HG03066 (cell line): ENCODE measurements around the gene RCBTB1.
"Not testable (repeated sequence)": the region's sequence is repeated elsewhere in the genome, so short reads cannot be mapped to it uniquely, and the experiment has no call there.

Experiments
- ATAC-seq: cut with Tn5 transposase; IDR thresholded peaks from one replicate; pipeline ENCODE4 v1.9.1; 2021; ENCODE audit warnings: low read depth; ENCODE audit not compliant: unreplicated experiment

The RCBTB1 gene

DNA sequence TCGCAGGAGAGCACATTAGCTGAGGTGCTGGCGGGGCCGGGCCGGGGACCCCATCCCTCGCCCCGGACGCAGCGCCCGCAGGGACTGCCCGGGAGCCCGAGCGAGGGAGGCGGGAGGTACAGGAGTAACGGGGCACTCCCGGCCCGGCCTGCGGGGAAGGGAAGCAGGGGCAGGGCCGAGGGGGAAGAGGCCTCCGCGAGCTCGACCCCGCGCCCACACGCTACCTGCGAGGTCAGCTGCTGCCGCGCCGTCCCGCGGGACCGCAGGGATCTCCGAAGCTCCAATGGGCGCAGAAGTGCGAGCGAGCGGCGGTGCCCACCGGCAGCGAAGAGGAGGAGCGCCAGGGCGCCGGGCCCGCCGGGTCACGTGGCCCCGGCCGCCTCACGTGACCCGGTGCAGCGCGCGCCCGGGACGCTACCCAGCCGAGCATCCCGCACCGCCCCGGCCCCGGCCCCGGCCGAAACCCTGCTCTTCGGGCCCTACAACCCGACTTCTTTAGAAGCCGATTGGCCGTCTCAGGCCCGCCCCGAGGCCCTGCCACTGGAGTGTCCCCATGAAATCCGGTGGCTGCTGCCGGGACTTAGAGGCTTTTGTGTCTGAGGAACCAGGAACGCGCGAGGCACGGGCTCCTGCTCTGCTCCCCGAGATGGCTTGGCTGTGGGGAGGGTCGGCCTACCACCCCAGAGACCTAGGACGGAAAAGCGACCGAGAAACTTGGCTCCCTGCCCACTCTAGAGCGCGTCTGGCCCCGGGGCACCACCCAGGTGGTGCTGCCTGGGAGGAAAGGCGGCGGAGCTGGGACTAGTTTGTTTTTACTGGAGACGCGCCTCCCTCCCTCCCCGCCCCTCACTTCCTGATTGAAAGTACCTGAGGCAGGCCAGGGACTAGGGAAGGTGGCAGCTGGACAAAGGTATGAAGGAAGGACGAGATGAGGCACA is at the start of gene RCBTB1:
TSS of gene RCBTB1 (minus strand) at position 339 of the 938 bp plus-strand sequence. CDS start 18,279 bp downstream, outside the sequence.
- peak; percentile 92 for ATAC-seq

DNA sequence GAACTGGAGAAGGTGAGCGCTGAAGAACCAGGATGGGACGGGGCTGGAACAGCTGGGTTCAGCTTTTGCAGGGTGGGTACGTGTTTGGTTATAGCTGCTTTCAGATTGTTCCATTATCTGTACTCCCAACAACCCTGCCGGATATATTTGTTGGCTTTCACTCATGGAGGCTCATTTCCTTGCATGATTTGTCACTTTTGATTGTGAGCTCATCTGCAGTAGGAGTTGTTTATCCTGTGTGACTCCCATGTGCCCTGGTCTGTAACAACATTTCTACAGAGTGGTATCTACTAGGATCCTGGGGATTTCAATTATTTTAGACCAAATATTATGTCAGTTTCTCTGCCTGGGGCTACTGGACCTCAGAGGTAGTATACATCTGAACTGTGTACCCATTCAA is 48.4 kb upstream of the RCBTB1 start:
- no peak for ATAC-seq

DNA sequence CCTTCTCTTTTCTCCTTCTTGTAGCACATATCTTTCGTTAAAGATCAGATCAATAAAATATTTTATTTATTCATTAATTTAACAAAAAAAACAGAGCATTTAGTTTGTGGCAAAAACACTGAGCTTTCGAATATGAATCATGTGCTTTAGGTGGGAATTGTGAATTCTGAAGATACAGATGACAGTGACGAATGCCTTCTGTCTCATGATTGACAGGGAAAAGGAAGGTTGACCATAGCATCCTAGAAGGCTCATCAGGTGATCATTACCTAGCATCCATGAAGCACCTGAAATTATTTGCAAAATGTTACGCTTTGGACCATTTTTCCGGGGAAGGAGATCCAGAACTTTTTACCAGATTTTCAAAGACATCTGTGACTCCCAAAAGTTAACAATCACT is 46.8 kb upstream of the RCBTB1 start:
- ATAC-seq, result no peak

DNA sequence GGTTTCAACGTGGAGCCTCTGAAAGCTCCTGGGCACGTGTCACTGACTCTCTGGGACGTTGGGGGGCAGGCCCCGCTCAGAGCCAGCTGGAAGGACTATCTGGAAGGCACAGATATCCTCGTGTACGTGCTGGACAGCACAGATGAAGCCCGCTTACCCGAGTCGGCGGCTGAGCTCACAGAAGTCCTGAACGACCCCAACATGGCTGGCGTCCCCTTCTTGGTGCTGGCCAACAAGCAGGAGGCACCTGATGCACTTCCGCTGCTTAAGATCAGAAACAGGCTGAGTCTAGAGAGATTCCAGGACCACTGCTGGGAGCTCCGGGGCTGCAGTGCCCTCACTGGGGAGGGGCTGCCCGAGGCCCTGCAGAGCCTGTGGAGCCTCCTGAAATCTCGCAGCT is 45.2 kb upstream of the RCBTB1 start:
- no peak for ATAC-seq

DNA sequence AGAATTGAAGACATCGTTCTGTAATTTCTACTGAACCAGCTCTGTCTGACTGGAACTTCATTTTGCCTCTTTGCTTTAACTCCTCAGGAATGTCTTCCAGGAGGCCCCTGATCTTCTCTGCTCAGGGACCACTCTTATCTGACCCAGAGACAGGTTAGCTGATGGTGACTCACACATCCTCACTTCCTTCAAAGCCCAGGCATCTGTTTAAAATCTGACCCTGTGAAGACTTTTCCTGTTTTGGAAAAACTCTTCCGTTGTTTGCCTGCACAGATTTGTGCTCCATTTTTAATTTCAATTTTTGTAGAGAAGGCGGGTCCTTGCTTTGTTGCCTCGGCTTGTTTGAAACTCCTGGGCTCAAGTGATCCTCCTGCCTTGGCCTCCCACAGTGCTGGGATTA is 44.6 kb upstream of the RCBTB1 start:
- no peak for ATAC-seq

DNA sequence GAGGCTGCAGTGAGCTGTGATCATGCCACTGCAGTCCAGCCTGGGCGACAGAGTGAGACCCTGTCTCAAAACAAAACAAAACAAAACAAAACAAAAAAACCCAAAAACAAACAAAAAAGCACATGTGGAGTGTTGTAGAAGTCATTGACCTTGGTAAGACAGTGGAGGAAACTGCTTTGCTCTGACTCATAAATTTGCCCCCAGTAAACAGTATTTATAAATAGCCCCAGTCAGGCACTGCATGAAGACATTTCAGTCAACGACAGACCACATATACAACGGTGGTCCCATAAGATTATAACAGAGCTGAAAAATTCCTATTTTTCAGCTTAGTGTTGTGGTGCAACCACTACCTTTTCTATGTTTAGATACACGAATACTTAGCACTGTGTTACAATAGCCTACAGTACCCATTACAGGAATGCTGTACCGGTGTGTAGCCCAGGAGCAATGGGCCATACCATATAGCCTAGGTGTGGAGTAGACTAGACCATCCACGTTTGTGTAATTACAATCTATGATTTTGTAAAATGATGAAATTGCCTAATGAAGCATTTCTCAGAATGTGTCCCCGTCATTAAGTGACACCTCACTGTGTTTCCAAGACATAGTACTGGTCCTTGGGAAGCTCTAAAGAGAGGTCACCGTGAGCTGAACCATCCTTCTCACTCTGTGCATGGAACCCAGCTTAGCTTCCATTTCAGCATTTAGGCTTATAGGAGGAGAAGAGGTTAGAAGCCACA is 44.0 kb upstream of the RCBTB1 start:
- no peak for ATAC-seq

DNA sequence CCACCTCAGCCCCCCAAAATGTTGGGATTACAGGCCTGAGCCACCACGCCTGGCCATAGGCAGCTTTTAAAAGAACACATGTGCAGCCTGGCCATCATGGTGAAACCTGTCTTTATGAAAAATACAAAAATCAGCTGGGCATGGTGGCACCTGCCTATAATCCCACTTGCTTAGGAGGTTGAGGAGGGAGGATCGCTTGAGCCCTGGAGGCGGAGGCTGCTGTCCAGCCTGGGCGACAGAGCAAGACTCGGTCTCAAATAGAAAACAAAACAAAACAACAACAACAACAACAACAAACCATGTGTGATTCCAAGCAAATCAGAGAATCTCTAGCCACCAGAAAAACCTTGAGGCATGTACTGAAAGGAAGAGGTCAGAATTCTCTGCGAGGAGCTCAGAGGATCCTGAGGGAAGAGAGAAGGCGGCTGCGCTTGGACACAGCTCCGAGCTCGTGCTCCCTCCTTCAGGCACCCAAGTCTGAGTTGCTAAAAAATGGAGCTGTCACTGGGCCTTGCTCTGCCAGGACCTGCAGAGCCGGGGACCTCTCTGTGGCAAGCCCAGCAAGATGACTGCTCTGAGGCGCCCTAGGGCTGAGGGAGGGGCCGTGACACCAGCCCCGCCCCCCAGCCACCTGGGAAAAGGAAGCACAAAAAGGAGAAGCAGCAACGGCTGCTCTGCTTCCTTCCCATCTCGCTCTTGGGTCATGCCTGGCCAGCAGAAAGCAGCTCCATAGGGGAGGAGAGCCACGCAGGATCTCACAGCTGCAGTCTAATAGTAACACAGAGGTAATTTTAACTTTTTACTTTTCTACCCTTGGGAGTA is 42.7 kb upstream of the RCBTB1 start, which contains the start of gene ARL11:
TSS of gene ARL11 (plus strand) at position 677 of the 822 bp plus-strand sequence. CDS start 1,941 bp downstream, outside the sequence.
- ATAC-seq, result peak; percentile 91

DNA sequence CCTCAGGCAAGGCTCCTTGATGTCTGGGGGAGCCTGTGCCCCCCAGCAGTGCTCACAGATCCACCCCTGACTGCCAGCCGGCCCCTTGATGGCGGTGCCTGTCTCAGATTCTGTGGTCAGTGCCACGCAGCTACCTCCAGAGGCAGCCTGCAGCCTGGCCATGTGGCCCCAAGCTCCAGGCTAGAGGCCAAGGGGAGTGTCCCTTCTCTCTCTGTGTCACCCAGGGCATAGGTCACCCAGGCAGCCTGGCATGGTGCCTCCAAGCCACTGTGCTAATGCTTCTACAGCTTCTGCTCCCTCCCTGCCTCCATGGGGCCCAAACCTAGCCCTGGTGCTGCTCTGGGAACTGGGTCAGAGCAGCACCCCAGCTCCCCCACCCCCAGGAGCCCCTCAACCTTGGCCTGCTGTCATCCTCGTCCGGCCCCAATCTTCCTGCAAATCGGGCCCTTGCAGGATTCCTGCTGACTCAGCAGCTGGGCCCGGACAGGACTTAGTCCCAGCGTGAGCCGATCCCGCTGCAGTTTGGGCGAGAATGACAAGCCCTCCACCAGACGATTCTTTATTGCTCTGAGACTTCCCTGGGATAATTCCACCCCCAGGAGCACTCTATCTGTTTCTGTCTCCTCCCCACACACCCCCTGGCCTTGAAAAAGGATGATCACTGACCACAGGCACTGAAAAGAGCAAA is 40.2 kb upstream of the RCBTB1 start:
- ATAC-seq, result no peak

DNA sequence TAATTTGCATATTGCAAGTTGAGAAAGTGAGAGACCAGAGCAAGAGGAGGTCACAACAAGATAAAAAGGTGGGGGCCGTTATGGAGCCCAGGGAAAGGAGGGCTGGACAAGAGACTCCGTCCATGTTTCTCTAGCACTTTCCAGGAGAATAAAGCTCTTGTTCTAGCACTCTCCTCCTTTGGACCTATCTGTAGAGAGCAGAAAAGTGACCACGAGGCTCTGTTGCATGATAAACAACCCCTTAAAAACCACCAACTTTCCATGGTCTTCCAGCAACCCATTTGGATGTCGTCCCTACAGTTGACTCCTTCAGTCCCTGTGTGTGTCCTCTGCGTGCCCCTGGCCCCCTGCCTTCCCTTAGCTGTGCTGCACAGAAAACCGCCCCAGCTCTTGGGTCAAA is 38.9 kb upstream of the RCBTB1 start:
- no peak for ATAC-seq

DNA sequence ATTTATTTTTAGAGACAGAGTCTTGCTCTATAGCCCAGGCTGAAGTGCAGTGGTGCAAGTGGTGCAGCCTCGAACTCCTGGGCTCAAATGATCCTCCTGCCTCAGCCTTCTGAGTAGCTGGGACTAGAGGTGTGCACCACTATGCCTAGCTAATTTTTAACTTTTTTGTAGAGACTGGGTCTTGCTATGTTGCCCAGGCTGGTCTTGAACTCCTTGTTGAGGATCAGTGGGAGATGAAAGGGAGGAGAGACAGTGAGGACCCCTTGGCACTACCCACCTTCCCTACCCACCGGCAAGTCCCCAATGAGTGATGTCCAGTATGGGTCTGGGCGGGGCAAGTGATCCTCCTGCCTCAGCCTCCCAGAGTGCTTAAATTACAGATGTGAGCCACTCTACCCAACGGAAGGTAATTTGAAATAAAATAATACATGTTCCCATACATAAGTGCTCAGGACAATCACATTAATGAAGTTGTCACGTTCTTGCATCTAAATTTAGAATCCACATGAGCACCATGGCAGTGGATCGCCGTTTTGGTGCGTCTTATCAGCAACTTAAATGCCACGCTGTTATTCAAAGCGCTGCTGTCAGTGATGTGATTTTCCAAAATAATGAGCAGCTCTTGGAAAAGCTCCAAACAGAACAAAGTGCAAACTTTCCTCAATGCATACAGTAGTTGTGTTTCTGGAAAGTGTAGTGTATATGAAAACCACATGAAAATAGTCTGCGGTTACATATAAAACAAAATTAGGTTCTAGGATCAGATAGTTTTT is 37.0 kb upstream of the RCBTB1 start:
- ATAC-seq, result no peak

DNA sequence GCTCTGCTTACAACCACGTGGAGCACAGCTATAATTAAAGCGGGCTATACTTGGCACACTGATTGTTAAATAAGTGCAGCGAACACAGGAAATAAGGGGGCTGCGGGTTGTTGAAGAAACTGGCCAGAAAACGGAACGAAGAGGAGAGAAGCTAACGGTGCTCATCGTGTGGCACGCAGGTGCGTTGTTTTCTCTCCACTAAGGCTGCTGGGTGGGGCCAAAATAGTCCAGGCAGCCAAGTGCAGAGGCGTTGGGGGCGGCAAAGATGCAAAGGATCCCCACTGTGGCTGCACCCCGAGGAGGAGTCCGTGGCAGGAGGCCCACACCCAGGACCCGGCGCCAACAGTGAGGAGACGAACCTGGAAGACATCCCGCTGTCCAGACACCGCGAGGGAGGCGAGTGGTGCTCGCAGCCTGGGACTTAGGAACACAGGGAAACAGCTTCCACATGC is 34.8 kb upstream of the RCBTB1 start:
- peak; percentile 90 for ATAC-seq

DNA sequence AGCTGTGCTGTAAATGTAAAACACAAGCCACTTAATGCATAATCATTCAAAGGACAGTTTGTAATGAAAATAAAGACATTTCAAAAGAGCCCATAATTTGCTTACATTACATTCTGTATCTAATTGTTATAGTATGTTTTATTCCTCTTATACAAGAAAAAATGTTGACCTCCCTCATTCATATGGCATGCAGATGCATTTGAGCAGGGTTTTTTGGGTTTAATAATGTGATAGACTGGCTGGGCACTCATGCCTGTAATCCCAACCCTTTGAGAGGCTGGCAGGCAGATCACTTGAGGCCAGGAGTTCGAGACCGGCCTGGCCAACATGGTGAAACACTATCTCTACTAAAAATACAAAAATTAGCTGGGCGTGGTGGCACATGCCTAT is 31.3 kb upstream of the RCBTB1 start:
- ATAC-seq, result no peak

DNA sequence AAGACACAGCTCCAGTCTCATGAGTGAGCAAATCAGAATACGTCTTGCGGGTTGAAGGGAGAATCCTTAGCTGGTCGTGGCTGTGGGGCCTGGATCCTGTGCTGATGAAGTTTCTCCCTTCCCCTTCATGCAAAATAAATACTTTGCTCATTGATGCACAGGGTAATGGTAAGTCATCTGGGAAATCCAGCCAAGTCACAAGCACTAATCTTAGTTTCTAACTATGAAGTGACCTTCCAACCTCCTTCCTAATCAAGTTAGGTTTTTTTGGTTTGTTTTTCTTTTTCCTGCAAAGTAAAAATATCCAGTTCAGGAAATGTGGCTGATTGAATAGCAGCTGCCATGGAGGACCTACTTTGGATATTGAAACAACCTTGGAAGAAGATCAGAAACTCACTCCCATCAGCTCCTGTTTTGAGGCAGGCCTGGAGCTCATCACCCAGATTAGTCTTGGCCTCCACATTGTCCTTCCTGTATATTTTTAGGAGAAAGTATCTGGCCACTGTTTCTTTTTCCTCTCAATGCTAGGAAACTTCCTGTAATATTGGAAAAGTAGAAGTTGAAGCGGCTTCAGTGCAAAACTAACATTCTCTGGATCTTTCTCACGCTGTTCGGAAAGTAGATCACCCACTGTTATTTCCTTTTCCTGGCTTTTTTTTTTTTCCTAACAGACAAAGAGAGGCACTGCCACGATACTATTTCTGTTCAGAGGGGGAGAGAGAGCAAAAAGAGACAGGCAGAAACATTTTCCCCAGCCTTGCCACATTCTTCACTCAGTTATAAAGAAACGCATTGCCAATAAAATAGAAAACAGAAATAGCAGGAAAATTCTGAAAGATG is 30.7 kb upstream of the RCBTB1 start:
- ATAC-seq, result no peak

DNA sequence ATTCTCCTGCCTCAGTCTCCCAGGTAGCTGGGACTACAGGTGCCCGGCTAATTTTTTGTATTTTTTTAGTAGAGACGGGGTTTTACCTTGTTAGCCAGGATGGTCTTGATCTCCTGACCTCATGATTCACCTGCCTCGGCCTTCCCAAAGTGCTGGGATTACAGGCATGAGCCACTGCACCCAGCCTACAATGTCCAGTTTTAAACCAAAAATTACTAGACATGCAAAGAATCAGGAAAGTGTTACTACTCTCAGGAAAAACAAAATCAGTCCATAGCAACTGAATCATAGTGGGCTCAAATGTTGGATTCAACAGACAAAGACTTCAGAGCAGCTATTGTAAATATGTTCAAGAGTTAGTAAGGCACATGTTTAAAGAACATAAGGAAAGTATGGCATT is 26.7 kb upstream of the RCBTB1 start:
- not testable (repeated sequence) for ATAC-seq

DNA sequence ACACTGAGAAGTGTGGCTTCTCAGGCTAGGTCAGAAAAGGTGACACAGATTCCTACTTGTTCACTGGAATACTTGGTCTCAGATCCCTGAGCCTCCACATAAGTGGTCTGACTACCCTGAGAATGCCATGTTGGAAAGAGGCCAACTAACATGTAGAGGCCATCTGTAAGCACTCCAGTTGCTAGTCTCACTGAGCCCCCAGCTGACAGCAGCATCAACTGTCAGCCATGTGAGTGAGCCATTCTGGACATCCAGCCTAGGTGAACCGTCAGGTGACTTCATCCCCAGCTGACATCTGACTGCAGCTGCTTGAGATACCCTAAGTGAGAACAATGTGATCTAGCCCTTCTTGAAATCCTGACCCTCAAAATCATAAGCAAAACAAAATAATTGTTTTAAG is 24.8 kb upstream of the RCBTB1 start:
- no peak for ATAC-seq

DNA sequence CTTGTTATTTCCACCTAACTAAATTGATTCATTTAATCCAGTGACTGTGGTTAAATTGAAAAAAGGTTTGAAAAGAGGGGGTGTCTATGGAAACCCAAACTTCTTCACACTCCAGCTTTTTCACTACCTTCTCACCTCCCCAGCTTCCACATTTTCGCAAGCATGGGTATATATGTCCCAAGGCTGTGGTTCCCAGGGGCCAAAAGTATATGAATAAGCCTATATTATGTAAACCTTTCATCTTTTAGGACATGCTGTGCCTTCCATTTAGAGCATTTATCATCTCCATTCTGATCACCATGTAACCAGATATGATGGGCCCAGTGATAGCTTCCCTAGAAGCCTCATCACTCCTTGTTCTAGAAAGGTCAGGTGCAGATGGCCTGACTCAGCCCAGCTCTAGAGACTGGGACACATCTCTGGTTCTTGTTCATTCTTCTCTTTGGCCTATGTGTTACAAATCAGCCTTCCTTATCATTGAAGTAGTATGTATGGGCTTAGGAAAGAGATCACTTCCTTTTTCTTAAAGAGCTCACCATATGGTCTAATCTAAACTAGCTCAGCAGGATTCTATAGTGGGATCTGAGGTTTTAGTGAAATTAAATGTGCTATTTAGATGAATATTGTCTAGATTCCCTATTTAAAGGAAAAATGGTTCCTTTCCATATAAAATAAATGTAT is 23.4 kb upstream of the RCBTB1 start:
- ATAC-seq, result no peak

DNA sequence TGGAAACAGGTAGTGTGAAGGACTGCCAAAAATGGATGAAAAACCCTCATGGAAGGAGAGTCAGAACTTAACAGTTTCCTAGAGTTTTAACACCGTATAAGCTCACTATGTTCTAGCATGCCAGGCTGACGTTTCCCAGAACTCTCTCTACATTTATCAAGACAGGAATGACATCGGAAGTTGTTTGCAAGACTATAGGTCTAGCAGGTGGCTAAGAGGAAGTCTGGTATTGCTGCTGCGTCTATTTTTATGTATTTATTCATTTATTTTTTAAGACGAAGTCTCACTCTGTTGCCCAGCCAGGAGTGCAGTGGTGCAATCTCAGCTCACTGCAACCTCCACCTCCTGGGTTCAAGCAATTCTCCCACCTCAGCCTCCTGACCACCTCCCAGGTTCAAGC is 22.4 kb upstream of the RCBTB1 start:
- ATAC-seq, result no peak
